NCI-H1436 (cell line): ENCODE results near the gene PRKX.
"Not testable (repeated sequence)": the region's sequence is repeated elsewhere in the genome, so short reads cannot be mapped to it uniquely, and the experiment has no call there.

Experiments
- DNase-seq: peaks from one replicate; lab custom pipeline; 2025; lab: John Stamatoyannopoulos, UW

The PRKX gene

DNA sequence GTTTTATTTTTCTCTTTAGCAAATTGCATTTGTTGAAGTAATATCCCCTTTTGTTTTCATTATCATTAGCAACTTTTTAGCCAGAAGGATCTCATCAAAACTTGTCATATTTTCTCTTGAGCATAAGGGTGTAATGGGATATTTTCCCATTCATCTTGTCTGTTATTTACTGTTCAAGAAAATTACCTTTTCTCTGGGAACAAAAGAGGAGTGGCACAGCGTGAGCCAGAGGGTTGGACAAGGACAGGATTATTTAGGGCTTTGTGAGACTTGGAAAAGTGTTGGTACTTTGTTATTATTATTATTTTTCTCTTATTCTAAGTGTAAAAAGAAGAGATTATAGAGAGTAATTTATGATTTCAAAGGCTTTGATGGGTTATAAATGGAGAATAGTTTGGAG, 135.9 kb downstream of the PRKX start:
- no peak for DNase-seq

DNA sequence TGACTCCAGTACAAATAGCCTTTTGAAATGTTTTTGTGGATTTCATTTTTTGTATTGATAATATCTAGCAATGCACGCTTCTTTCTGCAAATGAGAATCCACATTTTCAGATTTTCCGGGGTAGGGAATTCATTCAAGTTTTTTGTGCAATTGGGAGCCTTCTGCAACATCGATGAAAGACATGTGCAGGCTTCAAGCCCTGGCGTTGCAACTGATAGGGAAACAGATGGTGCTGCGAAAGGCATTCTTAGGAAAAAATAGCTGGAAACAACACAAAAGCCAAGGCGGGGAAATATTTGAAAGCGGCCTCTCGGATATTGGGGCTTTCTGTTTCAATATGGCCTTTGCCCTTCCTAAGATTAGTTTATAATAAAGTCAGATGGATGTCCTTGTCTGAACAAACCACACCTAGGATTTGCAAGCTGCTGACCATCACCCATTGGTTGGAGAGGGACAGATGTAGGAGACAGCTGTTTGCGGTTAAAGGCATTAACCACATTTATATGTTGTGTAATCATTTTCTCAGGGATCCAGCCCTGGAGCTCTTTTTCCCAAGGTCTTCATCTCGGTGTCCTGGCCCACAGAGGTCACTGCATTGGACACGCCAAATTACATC, 136.5 kb downstream of the PRKX start:
- DNase-seq: no peak

DNA sequence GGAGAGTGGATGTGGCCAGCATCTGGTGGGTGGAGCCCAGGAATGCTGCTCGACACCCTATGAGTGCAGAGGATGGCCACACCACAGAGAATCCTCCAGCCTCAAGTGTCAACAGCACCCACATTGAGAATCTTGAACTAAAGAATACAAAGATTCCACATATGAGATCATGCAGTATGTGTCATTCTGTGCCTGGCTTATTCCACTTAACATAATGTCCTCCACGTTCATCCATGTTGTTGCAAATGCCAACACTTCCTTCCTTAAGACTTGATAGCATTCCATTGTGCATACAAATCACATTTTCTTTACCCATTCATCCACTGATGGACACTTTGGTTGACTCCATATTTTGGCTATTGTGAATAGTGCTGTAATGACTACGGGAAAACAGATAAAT, 145.8 kb downstream of the PRKX start:
- DNase-seq: no peak

DNA sequence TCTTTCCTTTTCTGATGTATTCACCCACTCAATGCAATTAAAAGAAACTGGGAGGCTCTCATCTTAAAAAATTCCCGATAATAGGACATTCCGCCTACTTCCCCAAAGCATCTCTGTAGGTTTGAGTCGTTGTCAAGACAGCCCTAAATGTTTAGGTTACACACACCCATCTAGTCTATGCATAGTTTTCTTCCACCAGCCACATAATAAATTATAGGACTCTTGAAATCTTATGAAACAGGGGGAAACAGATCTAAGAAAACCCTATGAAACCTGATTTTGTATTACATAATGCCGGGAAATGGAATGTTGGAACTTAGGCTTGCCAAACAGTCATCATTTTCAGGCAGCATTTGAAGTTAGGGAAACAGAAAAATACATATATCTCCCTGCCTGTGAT, 150.0 kb downstream of the PRKX start:
- DNase-seq: no peak

GRCh38 chrX:3560010-3560409, 153.4 kb downstream of the PRKX start:
- not testable (repeated sequence) for DNase-seq
